Stimulated activated CD4-positive, alpha-beta T cell treated with anti-CD3 and anti-CD28 coated beads, TNF-alpha, amount 100 ng/mL, for 24 hours (primary cell): ENCODE data around the gene DBR1.

Experiments used
- DNase-seq, 3 experiments: peaks; one replicate each; pipeline ENCODE4 v3.0.0-alpha.2; 2020; ENCODE audit warnings: low read depth in 3 of 3

Gene DBR1

GRCh38 chr3:138124188-138124587, 50.5 kb downstream of the DBR1 start:
- DNase-seq: no peak

GRCh38 chr3:138119423-138119766, 55.3 kb downstream of the DBR1 start:
- no peak for DNase-seq

DNA sequence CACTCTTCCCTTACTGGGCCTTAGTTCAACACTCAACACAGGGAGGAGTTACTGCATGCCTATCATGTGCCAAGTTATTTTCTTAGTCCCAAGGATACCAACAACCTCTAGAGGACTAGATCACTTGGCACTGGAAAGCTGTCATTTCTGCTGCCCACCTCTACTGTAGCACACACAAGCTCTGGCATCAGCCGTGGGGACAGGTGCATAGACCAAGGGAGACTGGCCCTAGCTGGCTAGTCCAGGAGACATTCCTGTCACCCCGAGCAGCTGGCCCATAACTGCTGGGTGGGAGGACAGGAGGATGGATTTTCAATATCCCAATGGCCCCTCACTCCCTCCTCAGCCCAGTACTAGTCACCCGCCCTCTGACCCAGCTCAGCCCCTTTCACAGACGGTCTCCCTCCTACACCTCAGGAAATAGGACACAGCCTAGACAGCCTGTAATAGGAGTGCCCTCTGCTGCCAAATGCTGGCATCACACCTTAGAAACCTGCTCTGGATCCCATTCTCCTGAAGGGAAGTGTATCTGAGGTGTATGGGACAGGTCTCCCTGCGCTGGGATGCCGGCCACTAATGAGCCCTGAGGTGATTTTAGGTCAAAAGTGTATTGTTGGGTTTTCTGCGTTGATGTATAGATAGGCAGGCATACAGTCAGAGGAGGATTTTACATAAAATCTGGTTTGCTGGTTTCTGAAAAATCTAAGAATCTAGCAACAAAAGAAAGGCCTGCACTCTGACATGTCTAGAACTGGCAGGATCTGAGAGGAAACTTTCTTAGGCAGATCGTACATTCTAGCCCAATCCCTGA, 55.9 kb downstream of the DBR1 start:
- DNase-seq: peak; percentile 13 to 64 (median 17)

GRCh38 chr3:138114988-138115971, 59.4 kb downstream of the DBR1 start, which contains the start of gene DZIP1L:
DZIP1L (minus strand) TSS chr3:138115608; CDS start chr3:138103971, 11,637 bp downstream.
- DNase-seq: peak in 1 of 3 experiments; percentile 21

GRCh38 chr3:138114431-138114918, 60.2 kb downstream of the DBR1 start:
- DNase-seq: no peak

- no peak for DNase-seq
Measured at GRCh38 chr3:138113326-138113725, 61.4 kb downstream of the DBR1 start.

GRCh38 chr3:138112362-138112761, 62.4 kb downstream of the DBR1 start:
- DNase-seq: no peak
